GM12878 (cell line): Measurements from ENCODE around the gene JCHAIN. TPM values are rescaled to one million over a fixed set of nuclear protein-coding genes. Genes with fewer than 3 reads are reported as not detected.

Experiments
- ATAC-seq: fragments of 200-7000 bp; cut with Tn5 transposase; 3 replicates; pipeline ENCODE4 v1.9.1; 2020; ENCODE audit warnings: mild to moderate bottlenecking, moderate library complexity
- Bru-seq: library from RNA; stranded (reverse); fragments of 400-500 nt; gene quantifications from one replicate; lab custom pipeline; 2021; lab: Mats Ljungman, UMichigan
- BruChase-seq, 2 experiments: library from RNA; stranded (reverse); fragments of 400-500 nt; gene quantifications; one replicate each; lab custom pipeline; 2021; lab: Mats Ljungman, UMichigan
- BruUV-seq: library from RNA; stranded (reverse); fragments of 400-500 nt; replicated peaks from 2 replicates; lab custom pipeline; 2021; lab: Mats Ljungman, UMichigan
- CTCF ChIA-PET: fragments of 300-600 bp; sonication (Branson Sonifier 250); formaldehyde crosslinking; extraction: SDS; loops from one replicate; lab custom pipeline; 2021; ENCODE audit warnings: inconsistent platforms; lab: Yijun Ruan, JAX
- POLR2A ChIA-PET: fragments of 350-600 bp; formaldehyde crosslinking; extraction: SDS; loops from one replicate; lab custom pipeline; 2021; ENCODE audit warnings: inconsistent platforms; lab: Charles Lee
- RAD21 ChIA-PET: fragments of 300-600 bp; sonication (Branson Sonifier 250); formaldehyde crosslinking; loops from one replicate; lab custom pipeline; 2023; ENCODE audit warnings: antibody characterized with exemption; ENCODE audit not compliant: unreplicated experiment; lab: Charles Lee
- SMC1A ChIA-PET: fragments of 300-600 bp; sonication (Branson Sonifier 250); formaldehyde crosslinking; loops from one replicate; lab custom pipeline; 2023; ENCODE audit not compliant: unreplicated experiment, uncharacterized antibody; lab: Charles Lee
- DNase-seq: peaks from one replicate; pipeline ENCODE4 v3.0.0-alpha.2; 2011; ENCODE audit warnings: low read depth, low spot score
- FAIRE-seq: peaks from 3 replicates; lab custom pipeline; 2011; peaks lifted over from hg19 to GRCh38; lab: Jason Lieb, UNC
- H2AFZ ChIP-seq: 2 replicates; pipeline ENCODE4 v1.6.0; 2011; ENCODE audit warnings: low read depth, low read length, control low read depth; ENCODE audit not compliant: control insufficient read depth
- H3K27ac ChIP-seq: 2 replicates; pipeline ENCODE4 v1.5.1; 2011; ENCODE audit warnings: control low read depth; ENCODE audit not compliant: control insufficient read depth, insufficient read depth
- H3K27me3 ChIP-seq, 2 experiments: replicated peaks in 1 of 2; 2 replicates each; pipeline versions ENCODE4 v1.6.0 to v1.6.1; 2011; ENCODE audit warnings: low read length in 1 of 2; ENCODE audit not compliant: control insufficient read depth in 2 of 2, insufficient read depth in 2 of 2
- H3K36me3 ChIP-seq, 2 experiments: 2 replicates each; pipeline ENCODE4 v1.5.1; 2011; ENCODE audit warnings: low read length in 1 of 2; ENCODE audit not compliant: control insufficient read depth in 2 of 2, insufficient read depth in 2 of 2
- H3K4me1 ChIP-seq: 2 replicates; pipeline ENCODE4 v1.6.1; 2011; ENCODE audit warnings: mild to moderate bottlenecking, low read length, moderate library complexity, mixed read lengths; ENCODE audit not compliant: control insufficient read depth, insufficient read depth
- H3K4me2 ChIP-seq: 2 replicates; pipeline ENCODE4 v1.6.0; 2011; ENCODE audit warnings: control low read depth; ENCODE audit not compliant: control insufficient read depth, insufficient read depth
- H3K4me3 ChIP-seq: fragments of 200-600 bp; sonication (generic); 2 replicates; pipeline ENCODE4 v1.5.1; 2016
- H3K79me2 ChIP-seq: 2 replicates; pipeline ENCODE4 v1.6.0; 2011; ENCODE audit warnings: low read length; ENCODE audit not compliant: control insufficient read depth, insufficient read depth
- H3K9ac ChIP-seq: 2 replicates; pipeline ENCODE4 v1.8.0; 2011; ENCODE audit warnings: low read length, control low read depth, mixed read lengths; ENCODE audit not compliant: control insufficient read depth, insufficient read depth
- H3K9me3 ChIP-seq: replicated peaks from 3 replicates; pipeline ENCODE4 v1.5.1; 2011; ENCODE audit warnings: mild to moderate bottlenecking, low read length; ENCODE audit not compliant: control insufficient read depth, insufficient read depth
- H4K20me1 ChIP-seq: 2 replicates; pipeline ENCODE4 v1.6.0; 2011; ENCODE audit not compliant: control insufficient read depth, insufficient read depth
- CEBPB ChIP-seq, 2 experiments: fragments of 150-350 bp in 1 of 2; IDR thresholded peaks; 2 replicates each; pipeline ENCODE4 v1.6.1; 2012 to 2014; ENCODE audit warnings: low read depth in 2 of 2, low read length in 2 of 2, borderline replicate concordance in 1 of 2, inconsistent platforms in 1 of 2
- EP300 ChIP-seq, 2 experiments: fragments of 150-350 bp in 1 of 2; IDR thresholded peaks; 2 replicates each; pipeline ENCODE4 v1.6.1; 2011 to 2012; ENCODE audit warnings: low read depth in 2 of 2, low read length in 2 of 2, borderline replicate concordance in 1 of 2, improper control_type of control experiment in 1 of 2, inconsistent platforms in 1 of 2; ENCODE audit not compliant: control insufficient read depth in 1 of 2
- FOXM1 ChIP-seq: IDR thresholded peaks from 2 replicates; pipeline ENCODE4 v1.6.1; 2012; ENCODE audit warnings: low read depth, mild to moderate bottlenecking, inconsistent platforms, low read length, moderate library complexity
- IKZF1 ChIP-seq: fragments of 450-650 bp; conservative IDR thresholded peaks from 2 replicates; pipeline ENCODE4 v1.6.1; 2017; ENCODE audit warnings: antibody characterized with exemption, mild to moderate bottlenecking
- IKZF2 ChIP-seq, 2 experiments: fragments of 450-650 bp; IDR thresholded peaks; 2 replicates each; pipeline ENCODE4 v1.6.1; 2017; ENCODE audit warnings: mild to moderate bottlenecking in 2 of 2, moderate library complexity in 2 of 2
- MEF2A ChIP-seq: IDR thresholded peaks from 2 replicates; pipeline ENCODE4 v1.6.1; 2011; ENCODE audit warnings: low read depth, mild to moderate bottlenecking, low read length, moderate library complexity; ENCODE audit not compliant: insufficient read depth
- MEF2B ChIP-seq: fragments of 450-650 bp; IDR thresholded peaks from 2 replicates; pipeline ENCODE4 v1.6.1; 2018; ENCODE audit warnings: mild to moderate bottlenecking, moderate library complexity; ENCODE audit not compliant: partially characterized antibody, poor library complexity, severe bottlenecking
- MTA2 ChIP-seq: fragments of 450-650 bp; IDR thresholded peaks from 2 replicates; pipeline ENCODE4 v1.6.1; 2016; ENCODE audit warnings: low read depth, mild to moderate bottlenecking, moderate library complexity
- NBN ChIP-seq: fragments of 450-650 bp; IDR thresholded peaks from 2 replicates; pipeline ENCODE4 v1.6.1; 2016
- NFIC ChIP-seq: IDR thresholded peaks from 2 replicates; pipeline ENCODE4 v1.6.1; 2012; ENCODE audit warnings: low read depth, mild to moderate bottlenecking, inconsistent platforms, low read length, moderate library complexity
- NR2F1 ChIP-seq: fragments of 450-650 bp; conservative IDR thresholded peaks from 2 replicates; pipeline ENCODE4 v1.6.1; 2017; ENCODE audit warnings: mild to moderate bottlenecking
- RELB ChIP-seq: fragments of 450-650 bp; IDR thresholded peaks from 2 replicates; pipeline ENCODE4 v1.6.1; 2017; ENCODE audit warnings: low read depth, mild to moderate bottlenecking, moderate library complexity
- RUNX3 ChIP-seq: IDR thresholded peaks from 2 replicates; pipeline ENCODE4 v1.6.1; 2012; ENCODE audit warnings: low read length, inconsistent platforms
- SMC3 ChIP-seq: IDR thresholded peaks from 2 replicates; pipeline ENCODE4 v1.6.1; 2011; ENCODE audit warnings: low read length, improper control_type of control experiment, borderline replicate concordance
- SPI1 ChIP-seq: IDR thresholded peaks from 2 replicates; pipeline ENCODE4 v1.6.1; 2011; ENCODE audit warnings: low read depth, mild to moderate bottlenecking, low read length, moderate library complexity, borderline replicate concordance; ENCODE audit not compliant: insufficient read depth
- ZSCAN29 ChIP-seq: fragments of 450-650 bp; IDR thresholded peaks from 2 replicates; pipeline ENCODE4 v1.6.1; 2017; ENCODE audit warnings: mild to moderate bottlenecking, moderate library complexity
- WGBS: methylation state at CpG from one replicate; pipeline ENCODE4 v1.1.6; 2016; ENCODE audit warnings: low lambda C conversion rate; ENCODE audit not compliant: insufficient replicate concordance, insufficient coverage; ENCODE audit errors: missing lambda C conversion rate; 5-methylcytosine and 5-hydroxymethylcytosine counted together
- in situ Hi-C: fragments of 300-500 bp; cut with MboI; formaldehyde crosslinking; loops from 9 replicates; pipeline ENCODE4 v1.14.3; 2018; ENCODE audit warnings: mixed read lengths
- intact Hi-C: fragments of 100-400 bp; cut with micrococcal nuclease; formaldehyde crosslinking; loops from one replicate; pipeline ENCODE4 v1.14.2; 2022; ENCODE audit not compliant: unreplicated experiment
- long read RNA-seq, 2 experiments: library from polyadenylated mRNA; unstranded; transcript quantifications; one replicate each; pipeline ENCODE4 v2.0.0, GENCODE V29; 2019 to 2020
- polyA minus RNA-seq, 3 experiments: library from RNA; depleted of rRNA, polyadenylated mRNA; stranded (reverse); fragments of >200 nt; gene quantifications; 2 replicates each; pipeline ENCODE4 v1.2.3, GENCODE V29; 2011
- polyA plus RNA-seq, 11 experiments: library from polyadenylated mRNA; depleted of rRNA in 4 of 11; unstranded in 6 of 11; stranded (reverse) in 5 of 11; fragments of >200 nt; fragmentation: Nextera tagmentation in 4 of 11; fragmentation: Illumina TruSeq in 1 of 11; extraction: Ambion mirVana in 4 of 11; extraction: Trizol in 1 of 11; gene quantifications; 1 replicate in 1 of 11; 2 replicates in 10 of 11; pipeline versions ENCODE4 v1.2.1 to v1.2.3, GENCODE V29; 2011 to 2016; ENCODE audit warnings: inconsistent platforms in 2 of 11, missing spikeins in 2 of 11, low read depth in 1 of 11
- total RNA-seq, 4 experiments: library from RNA; depleted of rRNA in 3 of 4; stranded (reverse); fragments of >200 nt in 3 of 4; fragmentation: Illumina TruSeq in 1 of 4; extraction: Trizol in 1 of 4; gene quantifications; 2 replicates each; pipeline versions ENCODE4 v1.2.1 to v1.2.3, GENCODE V29; 2013 to 2021

The JCHAIN gene
- 113 and 148 TPM in 2 replicates for total RNA-seq (2013; cell fraction: nucleolus; rRNA removed)
- total RNA-seq (2014; rRNA removed) (284 and 330 TPM in 2 replicates), total RNA-seq (2014; rRNA removed; fragmentation: Illumina TruSeq; extraction: Trizol) (410 and 436 TPM in 2 replicates), total RNA-seq (2021) (276 and 280 TPM in 2 replicates), polyA plus RNA-seq (2011; rRNA removed) (183 and 188 TPM in 2 replicates), polyA plus RNA-seq (2014; fragmentation: Illumina TruSeq; extraction: Trizol) (787 and 820 TPM in 2 replicates), polyA plus RNA-seq (2014; fragmentation: Nextera tagmentation; extraction: Ambion mirVana) (1,000 to 10,000 TPM in 1 of 2 experiments, 100 to 1,000 TPM in 1; 617 to 1,045 TPM), polyA plus RNA-seq (2014; rRNA removed) (419 and 468 TPM in 2 replicates), polyA plus RNA-seq (2016; fragmentation: Nextera tagmentation; extraction: Ambion mirVana) (100 to 1,000 TPM; 505 to 555 TPM), polyA minus RNA-seq (2011; rRNA and poly(A)+ RNA removed) (120 and 211 TPM in 2 replicates), Bru-seq, nascent RNA (percentile 89 among the genes with signal in this experiment), BruChase-seq, experiment 1, labeled RNA remaining after a 6-hour chase (percentile 94 among the genes with signal in this experiment), BruChase-seq, experiment 2, labeled RNA remaining after a 2-hour chase (percentile 85 among the genes with signal in this experiment)
- 759 TPM for polyA plus RNA-seq (2011; ENCODE audit: low read depth)
- 123 and 126 TPM in 2 replicates for polyA plus RNA-seq (2011; cell fraction: cytosol; rRNA removed)
- 54.4 and 69.2 TPM in 2 replicates for polyA plus RNA-seq (2011; cell fraction: nucleus; rRNA removed)
- polyA plus RNA-seq (2012), result 415 and 928 TPM in 2 replicates
- polyA minus RNA-seq (2011; cell fraction: cytosol; rRNA and poly(A)+ RNA removed), result 47.6 and 68.1 TPM in 2 replicates
- polyA minus RNA-seq (2011; cell fraction: nucleus; rRNA and poly(A)+ RNA removed), result 7.1 and 11.6 TPM in 2 replicates
- long read RNA-seq, experiment 1, transcript JCHAIN-201 (4 exons, 1,438 nt), result major isoform, 121 of 137 reads
- long read RNA-seq, experiment 1, partial matches to known transcripts, result 6 of 137 reads
- long read RNA-seq, experiment 1, other reads (novel, unspliced or antisense), result 9 of 137 reads
- long read RNA-seq, experiment 2, transcript JCHAIN-201 (4 exons, 1,438 nt), result major isoform, 409 of 435 reads
- long read RNA-seq, experiment 2, partial matches to known transcripts, result 2 of 435 reads
- long read RNA-seq, experiment 2, other reads (novel, unspliced or antisense), result 20 of 435 reads

GRCh38 chr4:70666369-70666768 lies at the start of gene JCHAIN:
Gene JCHAIN (minus strand): TSS chr4:70666508. CDS start chr4:70666490, 18 bp downstream.
- SMC1A ChIA-PET, result interaction anchor here (0.7 to 13.0 kb wide), 8 partner anchors 8 to 109 kb away, joined by 3 to 170 read pairs (median 4); no protein-coding TSS in a partner anchor
- intact Hi-C loops (no loop called here), in situ Hi-C loops (no loop called here)
- TF ChIP-seq EP300 (IDR thresholded peaks at IDR 0.05; ENCODE audit: borderline replicate concordance in 1 of 2, control insufficient read depth in 1 of 2, low read depth in 2 of 2, low read length in 2 of 2) (peak in 1 of 2 experiments; percentile 53; a peak in 1 of 4 replicates), RELB (peak; percentile 26; the same call in 1 of the 2 replicates), NBN (0 out of 2 replicates have a peak, but pooled peaks have one; percentile 22), IKZF2 (IDR thresholded peaks at IDR 0.05) (peak; percentile 10 to 27; a peak in 1 of 4 replicates), RUNX3 (peak; percentile 75), IKZF1 (0 out of 2 replicates have a peak, but pooled peaks have one; percentile 13), MEF2A (peak; percentile 66; the same call in 1 of the 2 replicates), MEF2B (peak; percentile 56), FOXM1 (0 out of 2 replicates have a peak, but pooled peaks have one; percentile 15), ZSCAN29 (no peak), NR2F1 (no peak), MTA2 (0 out of 2 replicates have a peak, but pooled peaks have one; percentile 20), NFIC (peak; percentile 67), CEBPB (IDR thresholded peaks at IDR 0.05; ENCODE audit: borderline replicate concordance in 1 of 2, low read depth in 2 of 2, low read length in 2 of 2) (no peak), SMC3 (no peak), SPI1 (0 out of 2 replicates have a peak, but pooled peaks have one; percentile 13)
- POLR2A ChIA-PET, result interaction anchor here (2.8 kb wide), 1 partner anchor 11 kb away, joined by 28 read pairs; no protein-coding TSS in a partner anchor
- no peaks in the 10 kb centered on the region for H3K27me3 ChIP-seq
- peak within 1 kb of the TSS; percentile 54 for H3K4me2 ChIP-seq
- H3K4me3 ChIP-seq, result peak within 1 kb of the TSS; percentile 58
- H3K9me3 ChIP-seq, result no peaks in the 10 kb centered on the region
- no TSS peak for BruUV-seq
- 0% methylated on average over 1 of the region's 1 CpG for WGBS
- ATAC-seq (peak; percentile 63), FAIRE-seq (no peak), DNase-seq (no peak)
- H3K4me1 ChIP-seq, result peaks cover 9% of the 10 kb centered on the region
- RAD21 ChIA-PET, result interaction anchor here (1.4 to 5.8 kb wide), 6 partner anchors 9 to 89 kb away, joined by 3 to 44 read pairs (median 6); no protein-coding TSS in a partner anchor
- H4K20me1 ChIP-seq, result no peaks in the 10 kb centered on the region
- H3K36me3 ChIP-seq, result no peaks in the 10 kb centered on the region
- peaks cover 15% of the 10 kb centered on the region for H3K79me2 ChIP-seq
- peak within 1 kb of the TSS; percentile 42 for H3K9ac ChIP-seq
- no peak within 1 kb of the TSS for H2AFZ ChIP-seq
- peak within 1 kb of the TSS; percentile 48 for H3K27ac ChIP-seq
- CTCF ChIA-PET, result interaction anchor here (0.7 to 4.4 kb wide), 5 partner anchors 14 to 23 kb away, joined by 3 to 25 read pairs (median 6); partner anchors contain the start of gene UTP3
